Activated gamma-delta T cell treated with anti-CD3 and anti-CD28 coated beads, Interleukin-2, amount 50 U/mL, for 16 hours (primary cell): ENCODE measurements around the gene PMS1.
"Not testable (repeated sequence)": the region's sequence is repeated elsewhere in the genome, so short reads cannot be mapped to it uniquely, and the experiment has no call there.

Experiments
- DNase-seq: peaks from one replicate; pipeline ENCODE4 v3.0.0-alpha.2; 2020; ENCODE audit warnings: low read depth

Gene PMS1

DNA sequence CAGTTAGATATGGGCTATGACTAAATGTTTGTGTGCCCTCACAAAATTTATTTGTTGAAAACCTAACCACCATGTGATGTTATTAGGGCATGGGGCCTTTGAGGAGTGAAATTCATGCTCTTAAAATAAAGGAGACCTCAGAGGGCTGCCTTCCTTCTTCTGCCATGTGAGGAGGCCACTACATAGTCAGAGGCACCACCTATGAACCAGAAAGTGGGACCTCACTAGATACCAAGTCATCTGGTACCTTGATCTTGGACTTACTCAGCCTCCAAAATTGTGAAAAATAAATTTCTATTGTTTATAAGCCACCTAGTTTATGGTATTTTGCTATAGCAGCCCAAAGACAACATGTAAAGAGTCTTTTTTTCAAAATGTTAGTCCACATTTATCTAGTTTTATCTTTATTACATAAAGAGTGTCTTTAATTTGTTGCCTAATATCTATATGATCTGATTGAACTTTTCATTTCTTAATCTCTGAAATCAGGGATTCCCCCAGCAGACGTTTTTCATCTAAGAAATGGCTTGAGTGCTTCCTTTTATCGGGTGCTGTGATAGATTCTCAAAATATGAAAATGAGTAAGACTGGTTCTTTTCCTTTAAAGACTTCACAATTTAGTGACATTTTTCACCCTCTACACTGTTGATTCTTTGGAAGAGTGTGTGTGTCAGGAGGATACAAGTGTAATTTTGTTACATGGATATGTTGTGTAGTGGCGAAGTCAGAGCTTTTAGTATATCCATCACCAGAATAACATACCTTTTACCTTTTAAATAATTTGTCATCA, 34.2 kb downstream of the PMS1 start:
- no peak for DNase-seq

DNA sequence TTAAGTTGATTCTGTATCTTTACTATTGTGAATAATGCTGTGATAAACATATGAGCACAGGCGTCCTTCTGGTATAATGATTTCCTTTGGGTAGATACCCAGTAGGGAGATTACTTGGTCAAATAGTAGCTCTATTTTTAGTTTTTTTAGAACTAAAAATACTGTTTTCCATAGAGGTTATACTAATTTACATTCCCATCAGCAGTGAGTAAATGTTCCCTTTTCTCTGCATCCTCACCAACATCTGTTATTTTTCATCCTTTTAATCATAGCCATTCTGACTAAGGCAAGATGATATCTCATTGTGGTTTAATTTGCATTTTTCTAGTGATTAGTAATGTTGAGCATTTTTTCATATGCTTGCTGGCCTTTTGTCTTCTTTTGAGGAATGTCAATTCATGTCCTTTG, 35.1 kb downstream of the PMS1 start:
- DNase-seq = no peak

DNA sequence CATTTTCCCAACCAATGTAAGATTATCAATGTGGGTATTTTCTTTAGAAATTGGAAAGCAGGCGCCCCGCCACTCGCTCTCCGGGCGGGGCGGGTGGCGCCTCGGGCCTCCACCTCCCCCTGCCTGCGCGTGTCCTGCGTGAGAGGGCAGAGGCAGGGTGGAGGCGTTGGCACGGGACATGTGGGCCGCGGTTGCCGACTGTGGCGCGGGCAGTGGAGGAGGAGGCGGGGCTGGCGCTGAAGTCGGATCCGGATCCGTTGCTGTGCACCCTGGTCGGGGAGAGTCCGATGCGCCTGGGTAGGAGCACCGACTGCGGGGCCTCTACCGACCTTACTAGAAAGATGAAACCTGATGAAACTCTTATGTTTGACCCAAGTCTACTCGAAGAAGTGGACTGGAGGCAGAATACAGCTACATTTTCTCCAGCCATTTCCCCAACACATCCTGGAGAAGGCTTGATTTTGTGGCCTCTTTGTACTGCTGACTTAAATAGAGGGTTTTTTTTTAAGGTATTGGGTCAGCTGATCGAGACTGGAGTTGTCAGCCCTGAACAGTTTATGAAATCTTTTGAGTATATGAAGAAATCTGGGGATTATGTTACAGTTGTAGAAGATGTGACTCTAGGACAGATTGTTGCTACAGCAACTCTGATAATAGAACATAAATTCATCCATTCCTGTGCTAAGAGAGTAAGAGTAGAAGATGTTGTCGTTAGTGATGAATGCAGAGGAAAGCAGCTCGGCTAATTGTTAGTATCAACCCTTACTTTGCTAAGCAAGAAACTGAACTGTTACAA, 37.9 kb downstream of the PMS1 start:
- no peak for DNase-seq

DNA sequence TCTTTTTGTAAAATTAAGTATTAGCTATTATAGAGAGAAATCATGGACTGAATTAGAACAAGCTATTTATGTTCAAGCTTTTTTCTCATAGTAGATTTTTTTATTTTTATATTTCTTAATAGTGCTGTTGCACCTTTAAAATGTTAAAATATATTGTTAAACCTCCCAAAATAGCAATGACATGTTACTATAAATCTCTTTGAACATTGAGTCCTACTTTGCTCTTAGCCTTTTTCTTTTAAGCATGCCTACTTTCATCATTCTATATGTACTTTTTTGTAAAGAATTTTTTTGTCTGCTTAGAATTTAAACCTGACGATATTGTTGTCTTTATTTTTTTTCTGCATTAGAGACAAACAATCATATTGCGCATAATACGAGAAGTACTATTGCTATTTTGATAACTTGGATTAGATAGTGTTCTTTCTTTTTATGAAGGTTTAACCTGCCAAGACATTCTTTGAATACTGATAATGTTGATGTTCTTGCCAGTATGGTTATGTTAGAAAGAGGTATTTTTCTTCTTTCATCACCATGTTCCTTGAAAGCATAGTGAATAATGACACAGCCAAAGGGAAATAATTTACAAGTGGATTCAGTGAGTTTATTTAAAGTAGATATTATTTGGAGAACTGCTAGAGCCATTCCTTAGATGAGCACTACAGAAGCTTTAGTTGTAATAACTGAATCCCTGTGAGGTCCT, 40.6 kb downstream of the PMS1 start:
- no peak for DNase-seq

DNA sequence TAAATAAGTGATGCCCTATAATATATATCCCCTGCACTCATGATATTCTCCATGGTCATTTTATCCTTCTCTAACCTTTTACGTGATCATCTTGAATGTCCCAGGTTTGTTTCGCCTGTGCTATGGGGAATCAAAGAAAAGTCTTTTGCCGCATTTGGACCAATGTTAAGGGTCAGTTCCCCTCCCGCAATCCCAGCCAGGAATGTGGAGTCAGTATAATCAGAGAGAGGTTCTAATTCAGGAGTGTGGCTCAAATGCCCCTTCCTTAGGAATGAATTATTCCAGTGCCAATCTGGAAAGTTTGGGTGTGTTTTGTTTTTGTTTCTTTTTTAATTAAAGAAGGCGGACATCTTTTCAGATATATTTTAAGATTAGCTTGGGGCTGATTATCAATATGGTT, 41.8 kb downstream of the PMS1 start:
- DNase-seq = no peak

DNA sequence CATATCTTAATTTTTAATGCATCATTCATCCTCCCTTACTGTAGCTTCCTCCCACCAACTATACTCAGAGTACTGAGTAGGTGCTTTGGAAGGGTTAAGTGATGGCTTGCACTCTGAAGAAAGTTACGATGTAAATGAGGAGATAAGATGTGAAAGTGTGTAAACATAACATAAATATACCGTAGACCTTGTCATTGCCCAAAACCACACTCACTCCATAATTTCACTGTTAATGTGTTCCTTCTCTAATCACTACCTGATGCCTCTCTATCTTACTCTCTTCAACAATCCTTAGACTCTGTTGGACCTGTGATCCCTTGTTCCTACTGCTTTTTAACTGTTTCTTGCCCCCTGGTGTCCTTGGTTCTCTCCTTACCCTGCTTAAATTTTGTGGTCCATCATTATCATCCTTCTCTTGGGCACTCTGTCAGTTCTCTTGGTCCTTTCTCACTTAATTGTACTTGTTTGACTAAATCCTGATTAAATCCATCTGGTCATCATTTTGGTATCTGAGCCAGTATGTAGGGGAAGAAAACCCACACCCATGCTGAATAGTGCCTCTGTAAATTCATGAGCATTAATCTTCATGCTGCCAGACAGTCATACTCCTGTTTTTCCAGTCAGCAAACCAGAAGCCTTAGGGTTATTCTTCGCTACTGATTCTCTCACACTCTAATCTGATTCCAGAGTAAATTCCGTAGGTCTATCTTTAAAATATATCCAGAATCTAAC, 45.0 kb downstream of the PMS1 start:
- DNase-seq = no peak

DNA sequence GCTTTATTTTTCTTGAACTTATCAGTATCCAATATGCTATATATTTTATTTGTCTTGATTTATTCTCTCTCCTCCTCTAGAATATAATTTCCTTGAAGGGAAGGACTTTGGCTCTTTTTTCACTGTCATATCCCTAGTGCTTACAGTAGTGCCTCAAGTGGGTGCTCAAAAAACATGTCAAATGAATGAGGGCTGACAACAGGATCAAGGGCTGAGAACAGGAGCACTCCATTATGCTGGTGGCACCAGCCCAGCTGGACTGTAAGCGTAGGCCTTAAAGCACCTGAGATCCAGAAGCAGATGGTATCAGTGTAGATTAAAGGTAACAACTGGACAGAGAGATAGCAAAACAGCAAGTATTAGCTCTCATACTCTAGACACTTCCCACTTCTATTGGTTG, 46.3 kb downstream of the PMS1 start:
- DNase-seq = no peak

DNA sequence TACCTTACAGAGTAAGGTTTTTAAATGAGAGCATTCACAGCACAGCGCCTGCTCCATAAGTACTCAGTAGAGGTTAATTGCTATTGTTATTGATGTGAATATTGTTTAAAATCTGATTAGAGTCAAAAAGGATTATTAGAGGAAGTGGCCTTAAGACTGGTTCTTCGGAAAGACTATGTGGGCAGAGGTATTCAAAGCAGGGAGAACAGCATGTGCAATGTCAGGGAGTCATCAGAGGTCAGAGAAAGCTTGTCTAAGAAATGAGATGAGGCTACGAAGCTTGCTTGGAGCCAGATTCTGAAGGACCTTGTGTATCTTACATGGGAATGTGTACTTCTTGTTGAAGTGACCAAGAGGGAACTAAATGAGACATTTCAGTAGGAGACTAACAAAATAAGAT, 49.8 kb downstream of the PMS1 start:
- no peak for DNase-seq

DNA sequence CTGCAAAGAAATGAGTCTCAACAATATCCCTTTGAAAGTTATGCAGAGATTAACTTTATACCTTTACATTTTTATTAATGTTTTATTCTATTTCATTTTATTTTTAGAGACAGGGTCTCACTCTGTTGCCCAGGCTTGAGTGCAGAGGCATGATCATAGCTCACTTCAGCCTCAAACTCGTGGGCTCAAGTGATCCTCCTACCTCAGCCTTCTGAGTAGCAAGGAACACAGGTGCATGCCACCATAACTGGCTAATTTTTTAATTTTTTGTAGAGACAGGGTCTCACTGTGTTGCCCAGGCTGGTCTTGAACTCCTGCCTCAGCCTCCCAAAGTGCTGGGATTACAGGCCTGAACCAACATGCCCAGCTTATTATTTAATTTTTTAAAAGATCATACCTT, 50.4 kb downstream of the PMS1 start:
- DNase-seq = not testable (repeated sequence)

DNA sequence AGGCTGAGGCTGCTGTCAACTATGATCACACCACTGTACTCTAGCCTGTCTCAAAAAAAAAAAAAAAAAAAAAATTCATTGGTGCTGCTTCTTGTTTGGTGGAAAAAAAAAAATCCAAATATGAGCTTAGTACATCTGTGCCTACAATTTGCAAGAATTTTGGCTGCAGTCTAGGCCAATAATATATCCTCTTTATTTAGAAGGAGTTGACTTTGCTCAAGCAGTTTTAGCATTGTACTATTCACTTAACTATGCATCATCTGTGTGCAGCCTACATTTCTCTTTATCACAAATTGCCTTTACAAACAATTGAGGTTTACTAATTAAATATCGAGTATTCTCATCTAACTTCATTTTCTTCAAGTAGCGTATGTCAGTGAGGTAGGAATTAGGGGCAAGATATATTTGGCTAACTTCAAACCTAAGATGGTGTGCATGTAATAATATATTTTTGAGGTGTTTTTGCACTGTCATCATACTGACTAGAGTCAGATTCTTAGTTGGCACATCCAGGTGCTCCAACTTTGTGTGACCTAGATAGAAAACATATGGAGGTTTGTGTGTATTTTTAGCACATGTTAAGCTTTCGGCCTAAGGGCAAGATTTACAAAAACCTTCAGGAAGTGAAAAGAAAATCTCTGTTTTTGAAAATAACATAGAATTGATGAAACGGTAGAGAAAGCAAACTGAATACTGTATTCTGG, 51.8 kb downstream of the PMS1 start:
- no peak for DNase-seq

DNA sequence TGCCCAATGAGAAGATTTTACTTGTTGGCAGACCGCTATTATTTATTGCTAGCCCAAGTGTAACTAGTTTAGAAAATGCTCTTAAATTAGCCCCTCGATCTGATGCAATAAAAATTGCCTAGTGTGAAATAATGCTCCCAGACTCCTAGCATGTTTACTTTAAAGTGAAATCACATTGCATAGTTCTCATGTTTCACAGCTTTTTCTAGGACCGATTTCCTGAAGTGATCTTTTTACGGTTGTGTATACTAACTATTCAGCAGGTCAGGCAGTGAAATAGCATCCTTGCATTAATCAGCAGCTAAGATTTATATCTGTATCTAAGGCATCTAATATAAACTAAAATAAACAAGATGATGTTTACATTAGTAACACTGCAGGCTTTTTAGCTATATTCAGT, 52.4 kb downstream of the PMS1 start:
- no peak for DNase-seq

DNA sequence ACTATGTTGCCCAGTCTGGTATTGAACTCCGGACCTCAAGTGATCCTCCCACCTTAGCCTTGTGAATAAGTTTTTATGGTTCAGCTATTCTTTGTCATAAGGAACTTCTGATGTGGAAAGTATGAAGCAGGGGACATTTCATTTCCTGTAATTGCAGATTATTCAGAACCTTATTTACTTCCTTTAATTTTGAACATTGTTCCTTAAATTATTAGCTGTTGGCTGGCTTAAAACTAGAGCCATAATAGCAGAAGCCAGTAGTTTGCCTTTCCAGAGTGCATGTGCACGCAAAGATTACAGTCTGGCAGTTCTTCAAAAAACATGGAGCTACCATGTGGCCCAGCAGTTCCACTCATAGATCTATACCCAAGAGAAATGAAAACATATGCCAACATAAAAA, 53.1 kb downstream of the PMS1 start:
- no peak for DNase-seq

DNA sequence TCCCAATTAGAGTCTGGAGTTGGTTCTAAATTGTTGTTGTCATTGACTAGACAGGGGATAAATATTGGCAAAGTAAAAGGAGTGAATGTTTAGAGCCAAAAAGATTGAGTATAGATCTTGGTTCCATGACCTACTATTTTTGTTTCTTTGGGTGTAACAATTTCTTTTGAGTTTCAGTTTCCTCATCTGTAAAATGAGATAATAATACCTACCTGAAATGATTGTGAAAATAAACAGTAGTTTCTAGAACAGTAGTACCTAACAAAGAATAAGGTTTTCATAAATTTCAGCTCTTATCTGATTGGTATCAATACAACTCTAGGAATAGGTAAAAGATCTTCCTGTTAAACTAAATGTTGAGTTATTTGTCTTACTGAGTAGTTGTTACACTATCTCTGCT, 56.8 kb downstream of the PMS1 start:
- no peak for DNase-seq

DNA sequence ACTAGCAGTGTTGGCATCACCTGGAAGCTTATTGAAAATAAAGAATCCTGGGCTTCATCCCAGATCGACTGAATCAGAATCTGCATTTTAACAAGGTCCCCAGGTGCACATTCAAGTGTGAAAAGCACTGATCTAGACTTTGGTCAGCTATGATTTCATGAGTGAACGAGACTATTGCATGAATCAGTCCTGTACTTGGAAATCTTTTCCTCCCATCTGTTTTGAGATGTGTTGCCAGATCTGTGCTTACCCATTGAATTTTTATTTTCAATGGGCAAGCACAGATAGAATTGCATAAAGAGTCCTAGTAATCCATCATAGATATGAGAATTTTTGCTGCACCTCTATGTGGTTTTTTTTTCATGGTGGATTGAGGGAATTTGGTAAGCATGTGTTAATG, 64.0 kb downstream of the PMS1 start:
- DNase-seq = no peak

DNA sequence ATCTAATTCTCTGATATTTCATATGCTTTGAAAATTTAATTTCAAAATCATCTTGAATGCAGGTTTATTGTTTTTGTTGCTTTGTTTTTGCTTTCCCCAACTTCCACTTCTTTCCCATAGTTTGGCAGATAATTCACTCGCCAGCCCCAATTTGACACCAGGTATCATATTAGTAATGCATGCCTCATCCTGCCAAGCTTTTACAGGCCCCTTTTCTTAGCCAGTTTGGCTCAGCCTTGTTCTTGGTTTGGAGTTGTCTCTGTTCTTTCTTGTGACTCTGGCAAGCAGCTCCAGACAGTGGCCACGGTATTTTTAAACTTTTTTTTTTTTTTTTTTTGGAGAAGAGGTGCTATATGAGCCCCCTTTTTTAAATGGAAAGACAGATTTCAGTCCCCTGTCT, 65.3 kb downstream of the PMS1 start:
- DNase-seq = no peak

DNA sequence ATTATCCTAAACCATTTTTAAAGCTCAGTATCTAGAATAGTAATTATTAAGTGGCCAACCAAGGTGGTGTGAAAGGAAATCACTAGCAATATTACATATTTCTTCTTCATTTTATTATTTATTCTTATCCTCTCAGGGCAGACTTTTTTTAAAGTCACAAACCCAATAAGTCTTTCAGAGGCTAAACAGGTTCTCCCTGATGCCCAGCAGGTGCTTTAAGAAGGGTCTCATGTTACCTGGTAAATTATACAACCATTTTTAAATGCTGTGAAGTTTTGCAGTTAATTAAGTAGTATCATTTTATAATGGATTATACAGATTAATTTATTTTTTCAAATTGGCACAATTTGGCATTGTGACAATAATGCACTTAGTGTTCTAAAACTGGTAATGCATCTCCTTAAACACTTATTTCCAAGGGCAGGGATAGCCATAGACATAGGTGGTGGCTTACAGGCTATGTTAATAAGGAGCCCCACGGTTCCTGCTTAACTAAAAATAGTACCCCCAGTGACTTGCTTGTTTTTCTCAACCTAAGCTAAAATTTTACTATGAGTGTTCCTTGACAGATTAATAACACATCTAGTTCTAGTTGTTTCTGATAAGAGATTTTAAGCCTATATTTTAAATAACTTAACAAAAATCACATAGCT, 67.0 kb downstream of the PMS1 start:
- no peak for DNase-seq

DNA sequence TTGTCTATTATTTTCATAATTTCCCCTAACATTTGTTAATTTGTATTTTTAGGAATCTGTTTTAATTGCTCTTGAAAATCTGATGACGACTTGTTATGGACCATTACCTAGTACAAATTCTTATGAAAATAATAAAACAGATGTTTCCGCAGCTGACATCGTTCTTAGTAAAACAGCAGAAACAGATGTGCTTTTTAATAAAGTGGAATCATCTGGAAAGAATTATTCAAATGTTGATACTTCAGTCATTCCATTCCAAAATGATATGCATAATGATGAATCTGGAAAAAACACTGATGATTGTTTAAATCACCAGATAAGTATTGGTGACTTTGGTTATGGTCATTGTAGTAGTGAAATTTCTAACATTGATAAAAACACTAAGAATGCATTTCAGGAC, 69.9 kb downstream of the PMS1 start:
- no peak for DNase-seq

DNA sequence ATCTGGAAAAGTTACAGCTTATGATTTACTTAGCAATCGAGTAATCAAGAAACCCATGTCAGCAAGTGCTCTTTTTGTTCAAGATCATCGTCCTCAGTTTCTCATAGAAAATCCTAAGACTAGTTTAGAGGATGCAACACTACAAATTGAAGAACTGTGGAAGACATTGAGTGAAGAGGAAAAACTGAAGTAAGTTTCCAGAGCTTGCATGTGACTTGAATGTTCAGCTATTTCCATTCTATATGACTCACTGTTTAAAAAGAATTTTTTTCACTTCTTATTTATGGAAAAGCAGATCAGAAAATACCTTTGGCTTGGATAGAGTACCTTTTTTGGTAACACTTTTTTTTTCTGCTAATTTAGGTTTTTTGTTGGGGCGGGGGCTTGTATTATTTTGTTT, 70.7 kb downstream of the PMS1 start:
- DNase-seq = no peak

DNA sequence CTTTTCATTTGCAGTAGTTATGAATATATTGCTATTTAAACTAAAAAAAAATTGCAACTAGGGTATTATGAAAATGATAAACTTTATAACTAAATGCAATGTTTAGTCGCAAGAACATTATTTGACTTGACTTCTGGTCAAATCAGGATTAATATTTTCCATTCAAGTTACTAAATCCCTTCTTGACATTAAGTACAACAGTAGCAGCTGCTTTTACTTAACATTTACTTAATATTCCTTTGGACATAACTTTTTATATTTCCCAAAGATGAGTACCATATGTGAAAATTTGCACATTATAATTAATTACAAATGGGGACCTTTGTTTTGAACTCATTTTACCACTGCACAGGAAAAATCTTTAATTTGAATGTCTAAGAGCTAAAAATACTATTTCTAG, 74.0 kb downstream of the PMS1 start:
- no peak for DNase-seq

DNA sequence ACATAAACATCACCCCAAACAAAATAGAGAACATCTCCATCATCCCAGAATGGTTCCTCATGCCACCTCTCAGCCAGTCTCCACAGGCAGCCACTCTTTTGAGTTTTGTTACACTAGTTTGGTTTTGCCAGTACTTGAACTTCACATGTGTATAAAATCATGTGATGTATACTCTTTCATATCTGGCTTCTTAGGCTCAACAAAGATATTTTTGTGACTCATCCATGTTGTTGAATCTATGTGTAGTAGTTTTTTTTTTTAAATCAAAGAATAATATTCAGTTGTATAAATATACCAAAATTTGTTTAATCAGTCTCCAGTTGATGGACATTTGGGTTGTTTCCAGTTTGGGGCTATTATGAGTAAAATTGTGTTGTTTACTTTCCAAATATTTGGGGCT, 75.9 kb downstream of the PMS1 start:
- no peak for DNase-seq

DNA sequence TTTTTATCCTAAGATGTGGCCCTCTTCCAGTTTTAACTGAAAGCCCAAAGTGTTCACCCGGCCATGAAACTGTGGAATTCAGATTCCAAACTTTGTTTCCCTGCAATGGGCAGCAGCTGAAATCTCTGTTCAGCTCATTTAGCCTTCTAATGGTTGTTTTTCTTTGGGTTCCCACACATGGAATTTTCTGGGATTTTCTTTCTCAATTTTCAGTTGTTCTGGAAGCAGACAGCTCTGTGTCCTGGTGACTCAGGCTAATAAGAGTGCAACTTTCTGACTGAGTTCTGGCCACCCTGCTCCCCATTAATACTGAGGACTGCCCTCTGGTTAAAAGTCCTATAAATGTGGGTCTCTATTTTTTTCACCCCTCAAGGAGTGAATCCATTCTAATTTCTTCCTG, 78.5 kb downstream of the PMS1 start:
- no peak for DNase-seq
